UCSD-AML1 (cell line): ENCODE results near the gene HELZ2.
"Not testable (repeated sequence)": the region's sequence is repeated elsewhere in the genome, so short reads cannot be mapped to it uniquely, and the experiment has no call there.

Source experiments
- DNase-seq: peaks from one replicate; lab custom pipeline; 2025; ENCODE audit not compliant: unreplicated experiment; lab: John Stamatoyannopoulos, UW

Gene HELZ2

GRCh38 chr20:63574156-63574828 is at the start of gene HELZ2:
HELZ2 (minus strand) TSS chr20:63574239; CDS start chr20:63572385, 1,854 bp downstream.
- peak; percentile 73 for DNase-seq

- no peak for DNase-seq
Observed at GRCh38 chr20:63622732-63623131, 48.7 kb upstream of the HELZ2 start.

GRCh38 chr20:63622096-63622495 is 48.1 kb upstream of the HELZ2 start:
- DNase-seq: no peak

GRCh38 chr20:63620991-63621390 is 47.0 kb upstream of the HELZ2 start:
- no peak for DNase-seq

- DNase-seq: no peak
Observed at GRCh38 chr20:63619505-63619904, 45.5 kb upstream of the HELZ2 start.

- no peak for DNase-seq
Observed at GRCh38 chr20:63619086-63619485, 45.0 kb upstream of the HELZ2 start.

- DNase-seq: no peak
Observed at GRCh38 chr20:63618291-63618980, 44.4 kb upstream of the HELZ2 start.

GRCh38 chr20:63617876-63618265 is 43.8 kb upstream of the HELZ2 start:
- DNase-seq: no peak

- no peak for DNase-seq
Observed at GRCh38 chr20:63617092-63617875, 43.2 kb upstream of the HELZ2 start.

GRCh38 chr20:63613863-63614594 is 40.0 kb upstream of the HELZ2 start:
- not testable (repeated sequence) for DNase-seq

- DNase-seq: peak; percentile 74
Observed at GRCh38 chr20:63612276-63612931, 38.4 kb upstream of the HELZ2 start.

- DNase-seq: no peak
Observed at GRCh38 chr20:63611646-63612045, 37.6 kb upstream of the HELZ2 start.

GRCh38 chr20:63610581-63611435 is 36.8 kb upstream of the HELZ2 start:
- DNase-seq: no peak

- DNase-seq: peak; percentile 47
Observed at GRCh38 chr20:63606686-63607085, 32.6 kb upstream of the HELZ2 start.

- no peak for DNase-seq
Observed at GRCh38 chr20:63602321-63602720, 28.3 kb upstream of the HELZ2 start.

- DNase-seq: not testable (repeated sequence)
Observed at GRCh38 chr20:63601679-63602078, 27.6 kb upstream of the HELZ2 start.

GRCh38 chr20:63599396-63600050 is 25.5 kb upstream of the HELZ2 start:
- no peak for DNase-seq

GRCh38 chr20:63598479-63599395 is 24.7 kb upstream of the HELZ2 start:
- DNase-seq: no peak
